ENCODE measurements around the gene TRABD2A. TPM values are rescaled to one million over a fixed set of nuclear protein-coding genes. Genes with fewer than 3 reads are reported as not detected.

TRABD2A gene
- total RNA-seq, 3 donors from 2014 or later = 2.2 to 7.4 (median 5.6) TPM

GRCh38 chr2:84882414-84882738, 1.5 kb upstream of the TRABD2A start:
- TF ChIP-seq CTCF (IDR thresholded peaks at IDR 0.05) (no peak), POLR2AphosphoS5 (IDR thresholded peaks at IDR 0.05) (no peak), POLR2A (IDR thresholded peaks at IDR 0.05) (no peak)
- H3K27ac ChIP-seq = no peak overlapping the region
- intact Hi-C loops (cut with DNase I; ENCODE audit: low total_unique reads) = no loop called here
- H3K4me3 ChIP-seq = peak overlapping the region in 2 of 3 donors; percentile 57 to 85
- no peaks in the 10 kb centered on the region for H3K36me3 ChIP-seq
- H3K4me1 ChIP-seq = peaks cover 0 to 6% of the 10 kb centered on the region in 2 donors
- H3K9me3 ChIP-seq = no peaks in the 10 kb centered on the region
- no peak for DNase-seq (ENCODE audit: low spot score in 2 of 2)
- H3K27me3 ChIP-seq = peaks cover 6 to 7% of the 10 kb centered on the region in 2 donors

GRCh38 chr2:84881581-84882413, 913 bp upstream of the TRABD2A start:
- Histone ChIP-seq H3K9me3 (no peaks in the 10 kb centered on the region), H3K36me3 (no peaks in the 10 kb centered on the region), H3K27ac (no peak overlapping the region), H3K27me3 (peaks cover 6 to 7% of the 10 kb centered on the region in 2 donors), H3K4me3 (peak overlapping the region; percentile 43 to 85 (median 57)), H3K4me1 (peaks cover 0 to 6% of the 10 kb centered on the region in 2 donors)
- intact Hi-C loops (cut with DNase I; ENCODE audit: low total_unique reads) = no loop called here
- peak; percentile 71 to 78 for DNase-seq (ENCODE audit: low spot score in 2 of 2)
- TF ChIP-seq POLR2AphosphoS5 (IDR thresholded peaks at IDR 0.05) = peak in 1 of 3 donors; percentile 20
- TF ChIP-seq CTCF (IDR thresholded peaks at IDR 0.05) = peak in 2 of 3 donors; percentile 57 to 63
- no peak for TF ChIP-seq POLR2A (IDR thresholded peaks at IDR 0.05)

- Histone ChIP-seq H3K27ac (no peak overlapping the region), H3K36me3 (no peaks in the 10 kb centered on the region), H3K27me3 (peaks cover 6 to 7% of the 10 kb centered on the region in 2 donors), H3K4me3 (peak overlapping the region; percentile 43 to 85 (median 57)), H3K9me3 (no peaks in the 10 kb centered on the region), H3K4me1 (peaks cover 0 to 6% of the 10 kb centered on the region in 2 donors)
- TF ChIP-seq POLR2AphosphoS5 (IDR thresholded peaks at IDR 0.05) (no peak), POLR2A (IDR thresholded peaks at IDR 0.05) (no peak), CTCF (IDR thresholded peaks at IDR 0.05) (no peak)
- no peak for DNase-seq (ENCODE audit: low spot score in 2 of 2)
- intact Hi-C loops (cut with DNase I; ENCODE audit: low total_unique reads) = no loop called here
Observed at GRCh38 chr2:84880395-84880644, 564 bp downstream of the TRABD2A start.

GRCh38 chr2:84879584-84880394, 1.1 kb downstream of the TRABD2A start:
- intact Hi-C loops (cut with DNase I; ENCODE audit: low total_unique reads) = loop anchor here (2.0 kb wide), 1 partner anchor 49 kb away; no protein-coding TSS in a partner anchor
- no peak overlapping the region for H3K27ac ChIP-seq

More at GRCh38 chr2:84879584-84880394, 1.1 kb downstream of the TRABD2A start:
- H3K36me3 ChIP-seq = no peaks in the 10 kb centered on the region
- H3K27me3 ChIP-seq = peaks cover 6 to 7% of the 10 kb centered on the region in 2 donors
- peak overlapping the region; percentile 43 to 85 (median 57) for H3K4me3 ChIP-seq
- no peaks in the 10 kb centered on the region for H3K9me3 ChIP-seq
- TF ChIP-seq CTCF (IDR thresholded peaks at IDR 0.05) (no peak), POLR2AphosphoS5 (IDR thresholded peaks at IDR 0.05) (no peak)
- peaks cover 0 to 6% of the 10 kb centered on the region in 2 donors for H3K4me1 ChIP-seq
- no peak for DNase-seq (ENCODE audit: low spot score in 2 of 2)

Data from breast epithelium (tissue), 4 donors.